Mesenchymal stem cell (in vitro differentiated cells and primary cell): ENCODE results near the gene TBC1D32.
"Not testable (repeated sequence)": the region's sequence is repeated elsewhere in the genome, so short reads cannot be mapped to it uniquely, and the experiment has no call there.

ENCODE experiments used
- DNase-seq: peaks from one replicate; pipeline ENCODE4 v3.0.0-alpha.2; 2013
- H2AFZ ChIP-seq: one replicate; pipeline ENCODE4 v1.6.1; 2013; ENCODE audit warnings: low read depth, mild to moderate bottlenecking, control low read depth, inconsistent platforms, low read length, moderate library complexity
- H2AK5ac ChIP-seq: 2 replicates; pipeline ENCODE4 v1.6.1; 2013; ENCODE audit warnings: low read length, moderate library complexity, mild to moderate bottlenecking, inconsistent platforms; ENCODE audit not compliant: severe bottlenecking
- H2BK120ac ChIP-seq: one replicate; pipeline ENCODE4 v1.6.1; 2013; ENCODE audit warnings: low read depth, mild to moderate bottlenecking, inconsistent platforms, low read length, moderate library complexity
- H2BK12ac ChIP-seq, 2 experiments: one replicate each; pipeline ENCODE4 v1.6.1; 2013; ENCODE audit warnings: inconsistent platforms in 2 of 2, low read length in 2 of 2, mild to moderate bottlenecking in 2 of 2, moderate library complexity in 2 of 2, control low read depth in 1 of 2
- H2BK15ac ChIP-seq: one replicate; pipeline ENCODE4 v1.6.1; 2013; ENCODE audit warnings: mild to moderate bottlenecking, low read depth, inconsistent platforms; ENCODE audit not compliant: poor library complexity, severe bottlenecking
- H2BK5ac ChIP-seq: 2 replicates; pipeline ENCODE4 v1.6.1; 2013; ENCODE audit warnings: low read depth, mild to moderate bottlenecking, low read length, control low read depth, inconsistent platforms; ENCODE audit not compliant: poor library complexity, severe bottlenecking
- H3K14ac ChIP-seq, 2 experiments: one replicate each; pipeline ENCODE4 v1.6.1; 2013; ENCODE audit warnings: inconsistent platforms in 2 of 2, low read length in 2 of 2, control low read depth in 1 of 2, mild to moderate bottlenecking in 1 of 2, moderate library complexity in 1 of 2
- H3K18ac ChIP-seq, 2 experiments: one replicate each; pipeline ENCODE4 v1.6.1; 2013; ENCODE audit warnings: inconsistent platforms in 2 of 2, low read length in 2 of 2, control low read depth in 1 of 2, low read depth in 1 of 2, mild to moderate bottlenecking in 1 of 2
- H3K23ac ChIP-seq, 2 experiments: one replicate each; pipeline ENCODE4 v1.6.1; 2013; ENCODE audit warnings: inconsistent platforms in 2 of 2, low read length in 2 of 2, mild to moderate bottlenecking in 2 of 2, moderate library complexity in 2 of 2, control low read depth in 1 of 2
- H3K27ac ChIP-seq: 2 replicates; pipeline ENCODE4 v1.5.1; 2013; ENCODE audit warnings: mild to moderate bottlenecking, moderate library complexity, low read length, control low read depth, inconsistent platforms; ENCODE audit not compliant: poor library complexity, severe bottlenecking
- H3K27me3 ChIP-seq, 2 experiments: 2 replicates each; pipeline versions ENCODE4 v1.6.1 to v1.7.0; 2013; ENCODE audit warnings: low read length in 2 of 2, mild to moderate bottlenecking in 2 of 2, moderate library complexity in 2 of 2, control low read depth in 1 of 2, inconsistent platforms in 1 of 2; ENCODE audit not compliant: control insufficient read depth in 1 of 2, insufficient read depth in 1 of 2
- H3K36me3 ChIP-seq, 2 experiments: 2 replicates each; pipeline versions ENCODE4 v1.6.1 to v1.7.0; 2013; ENCODE audit warnings: low read length in 2 of 2, control low read depth in 1 of 2, inconsistent platforms in 1 of 2, low read depth in 1 of 2, mild to moderate bottlenecking in 1 of 2; ENCODE audit not compliant: insufficient read depth in 2 of 2, control insufficient read depth in 1 of 2
- H3K4ac ChIP-seq, 2 experiments: one replicate each; pipeline ENCODE4 v1.6.1; 2013; ENCODE audit warnings: inconsistent platforms in 2 of 2, low read length in 2 of 2, mild to moderate bottlenecking in 2 of 2, moderate library complexity in 2 of 2, control low read depth in 1 of 2, low read depth in 1 of 2
- H3K4me1 ChIP-seq: 2 replicates; pipeline ENCODE4 v1.6.1; 2013; ENCODE audit warnings: low read depth, low read length, control low read depth; ENCODE audit not compliant: control insufficient read depth, insufficient read depth
- H3K4me2 ChIP-seq: 2 replicates; pipeline ENCODE4 v1.6.1; 2013; ENCODE audit warnings: low read length, mild to moderate bottlenecking, inconsistent platforms; ENCODE audit not compliant: poor library complexity, severe bottlenecking
- H3K4me3 ChIP-seq, 2 experiments: 2 replicates each; pipeline versions ENCODE4 v1.5.1 to v1.7.0; 2013; ENCODE audit warnings: low read length in 2 of 2, mild to moderate bottlenecking in 2 of 2, control low read depth in 1 of 2, low read depth in 1 of 2; ENCODE audit not compliant: insufficient read depth in 1 of 2
- H3K79me1 ChIP-seq: replicated peaks from 2 replicates; pipeline ENCODE4 v1.6.1; 2013; ENCODE audit warnings: mild to moderate bottlenecking, control low read depth, low read length, inconsistent platforms; ENCODE audit not compliant: poor library complexity, severe bottlenecking
- H3K9ac ChIP-seq: 2 replicates; pipeline ENCODE4 v1.7.0; 2013; ENCODE audit warnings: mild to moderate bottlenecking, low read length, moderate library complexity
- H3K9me3 ChIP-seq: 2 replicates; pipeline ENCODE4 v1.7.0; 2013; ENCODE audit warnings: mild to moderate bottlenecking, low read length; ENCODE audit not compliant: control insufficient read depth
- H4K8ac ChIP-seq: one replicate; pipeline ENCODE4 v1.6.1; 2013; ENCODE audit warnings: inconsistent platforms, mild to moderate bottlenecking, low read length, moderate library complexity
- H4K91ac ChIP-seq: one replicate; pipeline ENCODE4 v1.6.1; 2013; ENCODE audit warnings: mild to moderate bottlenecking, low read length, inconsistent platforms
- WGBS: methylation state at CpG from one replicate; pipeline ENCODE4 v1.1.7; 2013; ENCODE audit warnings: mixed read lengths; 5-methylcytosine and 5-hydroxymethylcytosine counted together

TBC1D32 gene

GRCh38 chr6:121374219-121374618, 39.9 kb upstream of the TBC1D32 start:
- not testable (repeated sequence) for H3K4ac ChIP-seq, H3K4me3 ChIP-seq, H3K4me2 ChIP-seq, H2BK15ac ChIP-seq, H3K4me1 ChIP-seq, H3K79me1 ChIP-seq, H4K8ac ChIP-seq, H3K18ac ChIP-seq, H3K27me3 ChIP-seq, H2AK5ac ChIP-seq, H3K36me3 ChIP-seq, H2BK120ac ChIP-seq, H3K9me3 ChIP-seq, H2AFZ ChIP-seq, DNase-seq, H3K9ac ChIP-seq, H3K14ac ChIP-seq, H2BK12ac ChIP-seq, H3K23ac ChIP-seq, H3K27ac ChIP-seq, H2BK5ac ChIP-seq, H4K91ac ChIP-seq
- no CpG with 5 or more reads among the region's 1 CpG for WGBS

- no peak overlapping the region for H3K27ac ChIP-seq
- H2BK12ac ChIP-seq, result no peak overlapping the region
- H2AK5ac ChIP-seq, result no peak overlapping the region
- H4K91ac ChIP-seq, result no peak overlapping the region
- DNase-seq, result no peak
- no peak overlapping the region for H2AFZ ChIP-seq
- H2BK5ac ChIP-seq, result no peak overlapping the region
- H3K23ac ChIP-seq, result no peak overlapping the region
- H3K36me3 ChIP-seq, result no peaks in the 10 kb centered on the region
- H3K14ac ChIP-seq, result no peak overlapping the region
- H3K9ac ChIP-seq, result no peak overlapping the region
- no peaks in the 10 kb centered on the region for H3K79me1 ChIP-seq
- no peak overlapping the region for H2BK15ac ChIP-seq
- no peak overlapping the region for H3K4me3 ChIP-seq
- H3K27me3 ChIP-seq, result no peaks in the 10 kb centered on the region
- H2BK120ac ChIP-seq, result no peak overlapping the region
- no peak overlapping the region for H3K18ac ChIP-seq
- no peak overlapping the region for H4K8ac ChIP-seq
- no peaks in the 10 kb centered on the region for H3K4me1 ChIP-seq
- 86% methylated on average over 6 of the region's 8 CpGs for WGBS
- no peak overlapping the region for H3K4ac ChIP-seq
- H3K4me2 ChIP-seq, result no peak overlapping the region
- H3K9me3 ChIP-seq, result no peaks in the 10 kb centered on the region
Measured at GRCh38 chr6:121365536-121366521, 31.5 kb upstream of the TBC1D32 start.

GRCh38 chr6:121356575-121356974, 22.3 kb upstream of the TBC1D32 start:
- H2AFZ ChIP-seq, result no peak overlapping the region

GRCh38 chr6:121354764-121355163, 20.5 kb upstream of the TBC1D32 start:
- Histone ChIP-seq H4K91ac (no peak overlapping the region), H3K23ac (no peak overlapping the region), H3K4ac (no peak overlapping the region), H2AK5ac (no peak overlapping the region), H3K4me2 (no peak overlapping the region), H3K14ac (no peak overlapping the region), H4K8ac (no peak overlapping the region), H3K27me3 (no peaks in the 10 kb centered on the region), H2BK12ac (no peak overlapping the region), H3K4me1 (no peaks in the 10 kb centered on the region), H2AFZ (no peak overlapping the region), H3K9me3 (no peaks in the 10 kb centered on the region), H3K36me3 (no peaks in the 10 kb centered on the region), H2BK5ac (no peak overlapping the region), H3K9ac (no peak overlapping the region), H3K4me3 (no peak overlapping the region), H3K18ac (no peak overlapping the region), H3K27ac (no peak overlapping the region), H2BK15ac (no peak overlapping the region), H3K79me1 (no peaks in the 10 kb centered on the region), H2BK120ac (no peak overlapping the region)
- no peak for DNase-seq
- WGBS, result 58% methylated on average over 4 of the region's 7 CpGs

More at GRCh38 chr6:121356575-121356974, 22.3 kb upstream of the TBC1D32 start:
- no peak overlapping the region for H2BK120ac ChIP-seq
- no peak overlapping the region for H4K8ac ChIP-seq
- H3K23ac ChIP-seq, result no peak overlapping the region
- no peaks in the 10 kb centered on the region for H3K36me3 ChIP-seq
- H2AK5ac ChIP-seq, result no peak overlapping the region
- no peak overlapping the region for H2BK12ac ChIP-seq
- H2BK15ac ChIP-seq, result no peak overlapping the region
- H3K27me3 ChIP-seq, result no peaks in the 10 kb centered on the region
- H3K14ac ChIP-seq, result no peak overlapping the region
- no peaks in the 10 kb centered on the region for H3K9me3 ChIP-seq
- H3K4me2 ChIP-seq, result no peak overlapping the region
- no peak overlapping the region for H4K91ac ChIP-seq
- no CpG with 5 or more reads among the region's 1 CpG for WGBS
- H3K18ac ChIP-seq, result no peak overlapping the region
- no peaks in the 10 kb centered on the region for H3K4me1 ChIP-seq
- H2BK5ac ChIP-seq, result no peak overlapping the region
- no peak overlapping the region for H3K4ac ChIP-seq
- no peaks in the 10 kb centered on the region for H3K79me1 ChIP-seq
- no peak for DNase-seq
- H3K9ac ChIP-seq, result no peak overlapping the region
- no peak overlapping the region for H3K4me3 ChIP-seq
- H3K27ac ChIP-seq, result no peak overlapping the region
